Endodermal cell (in vitro differentiated cells): ENCODE results near the gene LTBP1. TPM values are rescaled to one million over a fixed set of nuclear protein-coding genes. Genes with fewer than 3 reads are reported as not detected.

Experiments used
- DNase-seq: peaks from one replicate; pipeline ENCODE4 v3.0.0-alpha.2; 2017
- H3K27ac ChIP-seq: 2 replicates; pipeline ENCODE4 v1.5.1; 2013; ENCODE audit warnings: mild to moderate bottlenecking, low read depth, low read length, moderate library complexity
- H3K27me3 ChIP-seq: 2 replicates; pipeline ENCODE4 v1.6.1; 2013; ENCODE audit warnings: mild to moderate bottlenecking, low read length, moderate library complexity; ENCODE audit not compliant: insufficient read depth, control insufficient read depth, poor library complexity, severe bottlenecking
- H3K36me3 ChIP-seq: 2 replicates; pipeline ENCODE4 v1.7.0; 2013; ENCODE audit warnings: mild to moderate bottlenecking, low read length, moderate library complexity; ENCODE audit not compliant: control insufficient read depth, insufficient read depth
- H3K4me1 ChIP-seq: one replicate; pipeline ENCODE4 v1.7.0; 2013; ENCODE audit warnings: low read length; ENCODE audit not compliant: control insufficient read depth, insufficient read depth
- H3K4me3 ChIP-seq: 2 replicates; pipeline ENCODE4 v1.5.1; 2013; ENCODE audit warnings: mild to moderate bottlenecking, low read length, moderate library complexity
- H3K9ac ChIP-seq: 2 replicates; pipeline ENCODE4 v1.6.1; 2013; ENCODE audit warnings: mild to moderate bottlenecking, low read length, moderate library complexity; ENCODE audit not compliant: poor library complexity, severe bottlenecking; ENCODE audit errors: extremely low read depth
- H3K9me3 ChIP-seq: 2 replicates; pipeline ENCODE4 v1.6.1; 2013; ENCODE audit warnings: mild to moderate bottlenecking, low read length, moderate library complexity; ENCODE audit not compliant: control insufficient read depth
- H3K27ac Mint-ChIP-seq: 2 replicates; pipeline ENCODE4 v1.8.0; 2020; ENCODE audit warnings: mixed read lengths
- H3K27me3 Mint-ChIP-seq: 2 replicates; pipeline ENCODE4 v1.8.0; 2021; ENCODE audit warnings: mild to moderate bottlenecking, mixed read lengths; ENCODE audit not compliant: insufficient read depth
- H3K36me3 Mint-ChIP-seq: 2 replicates; pipeline ENCODE4 v1.8.0; 2020; ENCODE audit warnings: low read depth, mixed read lengths
- H3K4me1 Mint-ChIP-seq: 2 replicates; pipeline ENCODE4 v1.8.0; 2020; ENCODE audit warnings: mixed read lengths
- H3K4me3 Mint-ChIP-seq: 2 replicates; pipeline ENCODE4 v1.8.0; 2020; ENCODE audit warnings: mild to moderate bottlenecking, moderate library complexity, mixed read lengths
- H3K9me3 Mint-ChIP-seq: 2 replicates; pipeline ENCODE4 v1.8.0; 2020; ENCODE audit warnings: mild to moderate bottlenecking, mixed read lengths
- WGBS, 2 experiments: methylation state at CpG; one replicate each; pipeline versions ENCODE4 v1.1.5 to v1.1.7; 2013; ENCODE audit warnings: missing lambda C conversion rate in 2 of 2, mixed read lengths in 1 of 2; ENCODE audit not compliant: insufficient coverage in 1 of 2, insufficient read length in 1 of 2; 5-methylcytosine and 5-hydroxymethylcytosine counted together
- total RNA-seq, 2 donors: library from RNA; stranded (reverse); fragmentation: NEBNext Ultra II Directional in 1 of 2; extraction: Animal tissue kit (Norgen Biotek cat#: 25700) in 1 of 2; gene quantifications; 2 replicates in 1 of 2; 3 replicates in 1 of 2; pipeline ENCODE4 v1.2.1, GENCODE V29; 2021
- TF ChIP-seq, protein P1 (sequence below): fragments of 200-600 bp; sonication (generic); conservative IDR thresholded peaks from 2 replicates; pipeline ENCODE4 v1.5.0; 2021; ENCODE audit warnings: antibody characterized with exemption, mild to moderate bottlenecking

LTBP1 gene
- total RNA-seq, 2 donors from 2014 or later = 43.2 to 43.4 TPM

DNA sequence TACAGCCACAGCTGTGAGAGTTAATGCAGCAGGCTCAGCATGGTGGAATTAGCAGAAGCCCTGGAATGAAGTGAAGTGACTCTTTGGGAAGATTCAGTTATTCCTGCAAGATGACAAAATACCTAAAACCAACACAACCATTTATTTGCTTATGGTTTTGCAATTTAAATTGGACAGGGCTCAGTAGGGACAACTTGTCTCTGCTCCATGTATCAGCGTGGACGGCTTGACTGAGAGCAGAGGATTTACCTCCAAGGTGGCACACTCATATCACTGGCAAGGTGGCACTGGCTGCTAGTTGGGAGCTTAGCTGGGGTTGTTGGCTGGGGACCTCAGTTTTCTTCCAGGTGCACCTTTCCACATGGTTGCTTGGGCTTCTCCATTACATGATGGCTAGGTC is 58.3 kb downstream of the LTBP1 start:
- H3K36me3 Mint-ChIP-seq = no peaks in the 10 kb centered on the region
- H3K4me1 Mint-ChIP-seq = peaks cover 13% of the 10 kb centered on the region
- no peak for DNase-seq
- H3K27me3 Mint-ChIP-seq = no peaks in the 10 kb centered on the region
- H3K9me3 Mint-ChIP-seq = no peaks in the 10 kb centered on the region
- no peak overlapping the region for H3K9ac ChIP-seq
- no peak overlapping the region for H3K4me3 Mint-ChIP-seq
- TF ChIP-seq, protein P1, sequence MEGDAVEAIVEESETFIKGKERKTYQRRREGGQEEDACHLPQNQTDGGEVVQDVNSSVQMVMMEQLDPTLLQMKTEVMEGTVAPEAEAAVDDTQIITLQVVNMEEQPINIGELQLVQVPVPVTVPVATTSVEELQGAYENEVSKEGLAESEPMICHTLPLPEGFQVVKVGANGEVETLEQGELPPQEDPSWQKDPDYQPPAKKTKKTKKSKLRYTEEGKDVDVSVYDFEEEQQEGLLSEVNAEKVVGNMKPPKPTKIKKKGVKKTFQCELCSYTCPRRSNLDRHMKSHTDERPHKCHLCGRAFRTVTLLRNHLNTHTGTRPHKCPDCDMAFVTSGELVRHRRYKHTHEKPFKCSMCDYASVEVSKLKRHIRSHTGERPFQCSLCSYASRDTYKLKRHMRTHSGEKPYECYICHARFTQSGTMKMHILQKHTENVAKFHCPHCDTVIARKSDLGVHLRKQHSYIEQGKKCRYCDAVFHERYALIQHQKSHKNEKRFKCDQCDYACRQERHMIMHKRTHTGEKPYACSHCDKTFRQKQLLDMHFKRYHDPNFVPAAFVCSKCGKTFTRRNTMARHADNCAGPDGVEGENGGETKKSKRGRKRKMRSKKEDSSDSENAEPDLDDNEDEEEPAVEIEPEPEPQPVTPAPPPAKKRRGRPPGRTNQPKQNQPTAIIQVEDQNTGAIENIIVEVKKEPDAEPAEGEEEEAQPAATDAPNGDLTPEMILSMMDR = no peak
- 100% methylated on average over 2 of the region's 2 CpGs for WGBS, 2 experiments
- H3K27me3 ChIP-seq = no peaks in the 10 kb centered on the region
- no peak overlapping the region for H3K27ac Mint-ChIP-seq
- H3K4me1 ChIP-seq = no peaks in the 10 kb centered on the region
- H3K27ac ChIP-seq = no peak overlapping the region
- H3K4me3 ChIP-seq = no peak overlapping the region
- H3K9me3 ChIP-seq = no peaks in the 10 kb centered on the region
- H3K36me3 ChIP-seq = no peaks in the 10 kb centered on the region

DNA sequence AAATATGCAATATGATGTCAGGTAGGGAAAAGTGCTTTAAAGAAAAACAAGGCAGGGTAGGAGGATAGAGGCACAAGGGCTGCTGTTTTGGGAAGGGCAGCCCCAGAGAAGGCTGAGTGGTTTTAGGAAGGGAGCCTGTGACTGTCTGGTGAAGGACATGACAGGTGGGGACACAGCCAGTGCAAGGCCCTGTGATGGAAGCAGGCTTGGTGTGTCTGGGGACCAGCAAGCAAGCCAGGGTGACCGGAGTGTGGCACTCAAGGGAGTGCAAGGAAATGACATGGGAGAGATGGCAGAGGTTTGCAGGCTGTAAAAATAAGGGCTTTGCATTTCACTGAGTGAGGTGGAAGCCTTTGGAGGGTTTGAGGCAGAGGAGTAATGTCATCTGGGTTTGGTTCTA is 62.0 kb downstream of the LTBP1 start:
- DNase-seq = no peak
- Mint-ChIP-seq H3K27me3 (no peaks in the 10 kb centered on the region), H3K4me3 (no peak overlapping the region), H3K36me3 (no peaks in the 10 kb centered on the region), H3K9me3 (no peaks in the 10 kb centered on the region), H3K27ac (no peak overlapping the region), H3K4me1 (peaks cover 6% of the 10 kb centered on the region)
- 90 to 94% methylated on average over 1 of the region's 1 CpG for WGBS, 2 experiments
- Histone ChIP-seq H3K36me3 (no peaks in the 10 kb centered on the region), H3K27me3 (no peaks in the 10 kb centered on the region), H3K9me3 (no peaks in the 10 kb centered on the region), H3K27ac (no peak overlapping the region), H3K9ac (no peak overlapping the region), H3K4me3 (no peak overlapping the region), H3K4me1 (no peaks in the 10 kb centered on the region)
- TF ChIP-seq, protein P1 = no peak

DNA sequence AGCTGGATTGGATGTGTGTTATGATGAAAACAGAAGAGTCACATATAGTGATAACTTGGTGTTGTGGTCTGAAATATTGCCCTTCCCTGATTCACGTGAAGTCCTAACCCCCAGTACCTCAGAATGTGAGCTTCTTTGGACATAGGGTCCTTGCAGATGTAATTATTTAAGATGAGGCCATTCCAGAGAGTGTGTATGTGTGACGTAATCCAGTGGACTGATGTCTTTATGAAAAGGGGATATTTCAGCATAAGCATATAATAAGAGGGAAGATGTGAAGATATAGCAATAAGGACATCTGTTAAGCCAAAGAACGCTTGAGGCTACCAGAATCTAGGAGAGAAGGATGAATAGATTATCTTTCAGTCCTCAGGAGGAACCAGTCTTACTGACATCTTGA is 62.5 kb downstream of the LTBP1 start:
- no peak overlapping the region for H3K4me3 Mint-ChIP-seq
- H3K4me1 Mint-ChIP-seq = peaks cover 12% of the 10 kb centered on the region
- H3K36me3 ChIP-seq = no peaks in the 10 kb centered on the region
- H3K27me3 Mint-ChIP-seq = no peaks in the 10 kb centered on the region
- TF ChIP-seq, protein P1 = no peak
- H3K9me3 Mint-ChIP-seq = no peaks in the 10 kb centered on the region
- no peak overlapping the region for H3K9ac ChIP-seq
- H3K36me3 Mint-ChIP-seq = no peaks in the 10 kb centered on the region
- 90 to 100% methylated on average over 2 to 3 of the region's 3 CpGs for WGBS, 2 experiments
- H3K9me3 ChIP-seq = no peaks in the 10 kb centered on the region
- no peak overlapping the region for H3K4me3 ChIP-seq
- H3K4me1 ChIP-seq = peaks cover 2% of the 10 kb centered on the region
- DNase-seq = no peak
- no peak overlapping the region for H3K27ac Mint-ChIP-seq
- H3K27ac ChIP-seq = no peak overlapping the region
- no peaks in the 10 kb centered on the region for H3K27me3 ChIP-seq
